ENCODE data around the gene EHD1.

Gene EHD1

DNA sequence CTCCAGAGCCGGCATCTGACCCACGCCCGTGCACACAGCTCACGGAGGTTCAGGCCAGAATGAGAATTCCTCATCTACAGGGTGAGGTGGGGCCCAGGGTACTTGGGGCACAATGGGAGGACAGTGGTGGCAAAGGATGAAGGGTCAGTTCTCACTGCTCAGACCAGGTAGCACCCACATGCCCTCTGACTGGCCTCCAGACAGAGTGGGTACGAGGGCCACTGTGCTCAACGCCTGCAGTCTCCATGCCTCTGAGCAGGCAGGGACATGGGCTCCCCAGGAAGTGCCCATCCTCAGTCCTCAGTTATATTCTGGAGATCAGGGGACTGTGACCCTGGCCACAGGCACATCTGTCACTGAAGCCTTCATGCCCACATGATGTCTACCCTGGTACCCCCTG is 20.9 kb downstream of the EHD1 start:
- DNase-seq (ENCODE audit: low read depth) = no peak
- no peak overlapping the region for H3K4me3 ChIP-seq (ENCODE audit: low read depth, low read length)
- TF ChIP-seq, protein P1, sequence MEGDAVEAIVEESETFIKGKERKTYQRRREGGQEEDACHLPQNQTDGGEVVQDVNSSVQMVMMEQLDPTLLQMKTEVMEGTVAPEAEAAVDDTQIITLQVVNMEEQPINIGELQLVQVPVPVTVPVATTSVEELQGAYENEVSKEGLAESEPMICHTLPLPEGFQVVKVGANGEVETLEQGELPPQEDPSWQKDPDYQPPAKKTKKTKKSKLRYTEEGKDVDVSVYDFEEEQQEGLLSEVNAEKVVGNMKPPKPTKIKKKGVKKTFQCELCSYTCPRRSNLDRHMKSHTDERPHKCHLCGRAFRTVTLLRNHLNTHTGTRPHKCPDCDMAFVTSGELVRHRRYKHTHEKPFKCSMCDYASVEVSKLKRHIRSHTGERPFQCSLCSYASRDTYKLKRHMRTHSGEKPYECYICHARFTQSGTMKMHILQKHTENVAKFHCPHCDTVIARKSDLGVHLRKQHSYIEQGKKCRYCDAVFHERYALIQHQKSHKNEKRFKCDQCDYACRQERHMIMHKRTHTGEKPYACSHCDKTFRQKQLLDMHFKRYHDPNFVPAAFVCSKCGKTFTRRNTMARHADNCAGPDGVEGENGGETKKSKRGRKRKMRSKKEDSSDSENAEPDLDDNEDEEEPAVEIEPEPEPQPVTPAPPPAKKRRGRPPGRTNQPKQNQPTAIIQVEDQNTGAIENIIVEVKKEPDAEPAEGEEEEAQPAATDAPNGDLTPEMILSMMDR (conservative IDR thresholded peaks at IDR 0.05; ENCODE audit: low read depth, low read length) = no peak

DNA sequence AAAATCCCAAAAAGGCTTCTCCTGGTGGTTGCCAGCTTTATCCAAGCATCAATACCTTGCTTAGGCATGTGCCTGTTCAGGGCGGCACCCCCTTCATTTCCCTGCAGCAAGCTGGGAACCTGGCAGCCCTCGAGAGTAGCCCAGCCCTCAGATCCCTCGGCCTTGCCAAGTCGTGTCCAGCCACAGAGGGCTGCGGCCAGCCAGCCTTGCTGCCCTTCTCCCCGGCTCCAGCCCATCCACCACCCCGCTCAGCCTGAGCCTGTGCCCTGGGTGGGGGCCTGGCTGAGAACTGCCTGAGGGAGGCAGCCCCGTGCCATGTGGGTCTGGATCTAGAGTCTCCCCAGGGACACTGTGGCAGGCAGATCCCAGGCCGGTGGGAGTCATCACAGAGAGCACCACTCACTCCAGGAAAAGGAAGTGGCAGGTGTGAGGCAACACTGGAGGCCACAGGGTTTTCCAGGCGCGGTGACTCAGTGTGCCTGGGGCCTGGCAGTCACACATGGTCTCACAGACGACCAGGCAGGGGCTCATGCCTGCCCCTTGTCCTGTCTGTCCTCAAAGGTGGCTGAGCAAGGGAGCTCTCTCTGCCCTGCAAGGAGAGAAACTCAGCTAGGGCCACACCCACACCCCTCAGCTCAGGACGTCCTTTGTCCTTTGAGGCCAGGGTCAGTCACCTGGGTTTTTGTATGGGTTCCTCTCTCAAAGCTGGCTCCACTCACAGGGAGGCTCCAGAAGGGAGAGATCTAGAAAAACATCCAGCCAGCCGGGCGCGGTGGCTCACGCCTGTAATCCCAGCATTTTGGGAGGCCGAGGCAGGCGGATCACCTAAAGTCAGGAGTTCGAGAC is 21.8 kb downstream of the EHD1 start:
- no peak overlapping the region for H3K4me3 ChIP-seq (ENCODE audit: low read depth, low read length)
- peak; percentile 53 for DNase-seq (ENCODE audit: low read depth)

DNA sequence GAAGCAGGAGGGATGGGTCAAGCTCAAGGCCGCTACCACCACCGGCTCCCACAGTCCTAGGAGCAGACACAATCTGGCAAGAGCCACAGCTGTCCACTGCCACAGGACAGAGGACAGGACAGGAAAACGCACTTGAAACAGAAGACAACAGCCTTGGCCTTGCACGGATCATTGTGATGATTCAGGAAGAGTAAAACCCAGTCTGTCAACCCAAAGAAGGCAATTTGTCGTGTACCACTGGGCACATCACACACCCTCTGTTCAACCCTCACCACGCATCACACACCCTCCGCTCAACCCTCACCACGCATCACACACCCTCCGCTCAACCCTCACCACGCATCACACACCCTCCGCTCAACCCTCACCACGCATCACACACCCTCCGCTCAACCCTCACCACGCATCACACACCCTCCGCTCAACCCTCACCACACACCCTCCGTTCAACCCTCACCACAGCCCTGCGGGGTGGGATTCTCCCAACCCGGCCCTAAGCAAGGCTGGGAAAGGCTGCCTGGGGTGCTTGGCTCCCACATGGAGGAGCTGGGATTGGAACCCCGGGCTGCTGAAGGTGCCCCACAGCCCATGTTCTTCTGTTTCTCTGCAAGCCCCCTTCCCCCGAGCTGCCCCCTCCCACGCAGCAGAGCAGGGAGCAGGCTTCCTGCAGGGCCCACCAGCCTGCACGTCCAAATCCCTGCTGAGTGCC is 22.7 kb downstream of the EHD1 start:
- no peak overlapping the region for H3K4me3 ChIP-seq (ENCODE audit: low read depth, low read length)
- DNase-seq (ENCODE audit: low read depth) = no peak
- TF ChIP-seq, protein P1 (conservative IDR thresholded peaks at IDR 0.05; ENCODE audit: low read depth, low read length) = no peak

More for the DNA sequence above, 21.8 kb downstream of the EHD1 start:
- TF ChIP-seq, protein P1 (conservative IDR thresholded peaks at IDR 0.05; ENCODE audit: low read depth, low read length) = no peak

GRCh38 chr11:64854534-64855502 is 23.6 kb downstream of the EHD1 start:
- DNase-seq (ENCODE audit: low read depth) = peak; percentile 77
- H3K4me3 ChIP-seq (ENCODE audit: low read depth, low read length) = no peak overlapping the region
- TF ChIP-seq, protein P1 (conservative IDR thresholded peaks at IDR 0.05; ENCODE audit: low read depth, low read length) = no peak

- TF ChIP-seq, protein P1 (conservative IDR thresholded peaks at IDR 0.05; ENCODE audit: low read depth, low read length) = no peak
- DNase-seq (ENCODE audit: low read depth) = no peak
- no peak overlapping the region for H3K4me3 ChIP-seq (ENCODE audit: low read depth, low read length)
Observed at GRCh38 chr11:64854157-64854533, 24.3 kb downstream of the EHD1 start.

DNA sequence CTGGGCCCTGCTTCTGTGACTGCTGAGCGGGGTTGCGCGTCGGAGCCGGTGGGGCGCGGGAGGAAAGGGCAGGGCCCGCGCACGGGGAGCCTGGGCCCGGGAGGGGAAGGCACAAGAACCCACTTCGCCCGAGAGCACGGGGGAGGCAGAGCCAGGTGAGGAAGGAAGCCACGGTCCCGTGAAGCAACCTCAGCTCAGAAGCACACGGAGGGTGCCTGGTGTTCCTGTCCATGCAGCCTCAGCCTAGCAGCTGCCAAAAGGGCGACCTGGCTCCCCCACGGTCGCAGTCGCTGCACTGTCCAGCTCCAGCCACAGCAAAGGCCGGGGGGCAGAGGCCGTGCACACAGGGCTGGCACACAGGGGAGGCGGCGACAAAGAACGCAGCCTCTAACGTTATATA is 24.7 kb downstream of the EHD1 start:
- DNase-seq (ENCODE audit: low read depth) = no peak
- H3K4me3 ChIP-seq (ENCODE audit: low read depth, low read length) = no peak overlapping the region

More for the DNA sequence above, 24.7 kb downstream of the EHD1 start:
- TF ChIP-seq, protein P1 (conservative IDR thresholded peaks at IDR 0.05; ENCODE audit: low read depth, low read length) = no peak

Measured in choroid plexus epithelial cell (primary cell).